ENCODE data around the gene CDH16. TPM values are rescaled to one million over a fixed set of nuclear protein-coding genes. Genes with fewer than 3 reads are reported as not detected.

Gene CDH16
- total RNA-seq, 1 donor from 2014 or later = 0.13 TPM

DNA sequence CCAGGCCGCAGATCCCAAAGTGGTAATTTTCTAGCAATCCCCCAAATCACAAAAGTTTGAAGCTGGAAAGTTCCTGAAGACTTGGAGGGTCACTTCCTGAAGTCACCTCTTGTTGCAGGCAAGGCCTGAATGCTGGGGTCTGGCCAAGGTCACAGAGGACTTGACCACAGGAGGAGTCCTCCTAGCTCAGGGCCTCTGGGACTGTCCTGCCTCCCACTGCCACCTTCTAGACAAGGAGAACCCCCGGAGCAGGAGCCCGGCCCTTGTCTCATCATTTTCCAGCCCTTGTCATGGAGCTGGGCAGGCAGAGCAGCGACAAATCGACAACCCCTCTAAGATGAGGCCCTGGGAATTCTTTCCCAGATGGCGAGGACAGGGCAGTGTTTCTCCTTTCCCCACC lies 330 bp downstream of the CDH16 start:
- DNase-seq (no peak), ATAC-seq (ENCODE audit: poor library complexity) (no peak)
- intact Hi-C loops (cut with DNase I) = no loop called here

GRCh38 chr16:66917741-66918140 lies 944 bp downstream of the CDH16 start:
- intact Hi-C loops (cut with DNase I) = no loop called here
- no peak for DNase-seq
- ATAC-seq (ENCODE audit: poor library complexity) = no peak

GRCh38 chr16:66916518-66916917 lies 2.2 kb downstream of the CDH16 start:
- intact Hi-C loops (cut with DNase I) = no loop called here
- no peak for ATAC-seq (ENCODE audit: poor library complexity)
- no peak for DNase-seq

GRCh38 chr16:66915041-66915440 lies 3.6 kb downstream of the CDH16 start:
- DNase-seq = peak; percentile 13
- intact Hi-C loops (cut with DNase I) = no loop called here
- ATAC-seq (ENCODE audit: poor library complexity) = no peak

- DNase-seq (no peak), ATAC-seq (ENCODE audit: poor library complexity) (no peak)
- intact Hi-C loops (cut with DNase I) = no loop called here
Observed at GRCh38 chr16:66914541-66914940, 4.1 kb downstream of the CDH16 start.

DNA sequence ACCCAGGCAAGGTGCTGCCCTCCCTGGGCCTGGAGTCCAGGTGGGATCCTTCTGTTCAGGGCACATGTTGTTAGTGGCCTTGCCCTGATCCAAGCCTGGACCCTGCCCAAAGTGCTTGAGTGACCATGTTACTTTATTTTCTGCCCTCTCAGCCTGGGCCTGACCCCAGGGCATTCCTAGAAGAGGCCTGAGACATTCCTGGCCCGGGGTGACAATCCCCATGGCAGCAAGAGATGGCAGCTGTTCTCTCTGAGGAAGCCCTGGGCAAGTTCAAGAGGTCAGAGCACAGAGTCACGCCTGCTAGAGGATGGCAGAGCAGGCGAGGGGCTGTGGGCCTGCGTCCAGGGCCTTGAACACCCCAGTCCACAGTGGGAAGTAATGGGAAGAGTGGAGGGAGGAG lies 5.0 kb downstream of the CDH16 start:
- intact Hi-C loops (cut with DNase I) = no loop called here

GRCh38 chr16:66913081-66913480 lies 5.6 kb downstream of the CDH16 start:
- ATAC-seq (ENCODE audit: poor library complexity) (no peak), DNase-seq (no peak)
- intact Hi-C loops (cut with DNase I) = no loop called here

More for the DNA sequence above, 5.0 kb downstream of the CDH16 start:
- no peak for ATAC-seq (ENCODE audit: poor library complexity)
- DNase-seq = no peak

GRCh38 chr16:66911801-66912200 lies 6.9 kb downstream of the CDH16 start:
- intact Hi-C loops (cut with DNase I) = no loop called here
- peak; percentile 24 for DNase-seq
- no peak for ATAC-seq (ENCODE audit: poor library complexity)

- intact Hi-C loops (cut with DNase I) = no loop called here
- ATAC-seq (ENCODE audit: poor library complexity) = no peak
- DNase-seq = peak; percentile 30
Observed at GRCh38 chr16:66911112-66911511, 7.6 kb downstream of the CDH16 start.

- DNase-seq (peak; percentile 24), ATAC-seq (ENCODE audit: poor library complexity) (no peak)
- intact Hi-C loops (cut with DNase I) = no loop called here
Observed at GRCh38 chr16:66910175-66910940, 8.3 kb downstream of the CDH16 start.

DNA sequence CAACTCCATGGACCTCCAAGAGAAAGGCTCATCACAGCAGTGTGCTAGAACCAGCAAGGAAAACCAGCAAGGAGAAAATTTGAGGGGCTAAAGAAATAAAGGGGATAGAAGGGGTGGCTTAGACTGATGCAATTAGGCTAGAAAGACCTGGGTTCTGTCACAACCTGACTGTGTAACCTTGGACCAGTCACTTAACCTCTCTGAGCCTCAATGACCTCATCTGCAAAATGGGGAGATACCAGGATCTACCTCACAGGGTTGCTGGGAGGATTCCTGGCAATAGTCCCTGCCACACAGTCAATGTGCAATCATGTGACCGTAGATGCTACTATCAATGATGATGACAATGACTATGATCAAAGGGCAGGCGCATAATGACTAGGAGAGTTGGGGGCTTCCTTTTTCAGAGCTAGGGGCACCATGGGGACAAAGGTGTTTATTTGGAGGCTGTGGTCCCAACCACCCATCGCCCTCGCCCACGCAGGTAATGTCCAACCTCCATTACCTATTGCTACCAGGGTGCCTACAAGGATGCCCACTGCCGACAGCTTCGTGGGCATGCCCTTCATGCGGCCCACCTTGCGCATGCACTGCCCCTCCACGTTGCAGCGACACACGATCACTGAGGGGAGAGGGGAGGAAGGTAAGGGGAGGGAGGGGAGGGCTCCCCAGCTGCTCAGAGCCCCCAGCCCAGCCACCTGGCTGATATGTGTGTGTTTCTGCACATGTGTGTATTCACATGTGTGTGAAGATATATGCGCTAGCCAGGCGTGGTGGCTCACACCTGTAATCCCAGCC lies 9.7 kb downstream of the CDH16 start:
- intact Hi-C loops (cut with DNase I) = no loop called here
- ATAC-seq (ENCODE audit: poor library complexity) (no peak), DNase-seq (peak; percentile 30)

- peak; percentile 22 for DNase-seq
- intact Hi-C loops (cut with DNase I) = no loop called here
- no peak for ATAC-seq (ENCODE audit: poor library complexity)
Observed at GRCh38 chr16:66908116-66908515, 10.6 kb downstream of the CDH16 start.

GRCh38 chr16:66906916-66907836 lies 11.5 kb downstream of the CDH16 start:
- ATAC-seq (ENCODE audit: poor library complexity) = peak; percentile 16
- intact Hi-C loops (cut with DNase I) = loop anchor here (2.0 kb wide), 1 partner anchor 16 kb away; no protein-coding TSS in a partner anchor
- DNase-seq = peak; percentile 52

- peak; percentile 79 for DNase-seq
- intact Hi-C loops (cut with DNase I) = loop anchor here (2.0 kb wide), 1 partner anchor 17 kb away; no protein-coding TSS in a partner anchor
- ATAC-seq (ENCODE audit: poor library complexity) = peak; percentile 41
Observed at GRCh38 chr16:66905633-66906539, 12.8 kb downstream of the CDH16 start.

- ATAC-seq (ENCODE audit: poor library complexity) = peak; percentile 29
- intact Hi-C loops (cut with DNase I) = loop anchor here (5.0 kb wide), 1 partner anchor 32 kb away; the partner anchor contains the start of gene CES2
- DNase-seq = peak; percentile 43
Observed at GRCh38 chr16:66904846-66905632, 13.6 kb downstream of the CDH16 start.

- DNase-seq (no peak), ATAC-seq (ENCODE audit: poor library complexity) (no peak)
- intact Hi-C loops (cut with DNase I) = loop anchor here (5.0 kb wide), 1 partner anchor 33 kb away; the partner anchor contains the start of gene CES2
Observed at GRCh38 chr16:66904428-66904845, 14.2 kb downstream of the CDH16 start.

Measured in Right ventricle myocardium superior (tissue), 1 donor.